D721Med (cell line): Measurements from ENCODE around the gene PPID.
A peak's percentile ranks its signal among the peaks of the same experiment; 100 is the strongest.

Experiments used
- DNase-seq: peaks from one replicate; pipeline ENCODE4 v3.0.0; 2011; ENCODE audit warnings: low spot score; ENCODE audit not compliant: insufficient read length
- FAIRE-seq: peaks from 2 replicates; lab custom pipeline; 2011; peaks lifted over from hg19 to GRCh38; lab: Jason Lieb, UNC
- CTCF ChIP-seq: IDR thresholded peaks from 2 replicates; pipeline ENCODE4 v1.5.1; 2012; ENCODE audit warnings: mild to moderate bottlenecking, control low read depth; ENCODE audit not compliant: insufficient read depth; ENCODE audit errors: missing control alignments

PPID gene

GRCh38 chr4:158722917-158723793, at the start of gene PPID:
TSS of gene PPID (minus strand) at chr4:158723396. CDS start at chr4:158723288, 108 bp downstream.
- FAIRE-seq, result no peak
- no peak for TF ChIP-seq CTCF

GRCh38 chr4:158771776-158772175, 48.6 kb upstream of the PPID start:
- DNase-seq (no peak), FAIRE-seq (no peak)
- TF ChIP-seq CTCF, result no peak

More at GRCh38 chr4:158722917-158723793, at the start of gene PPID:
- peak; percentile 53 for DNase-seq

GRCh38 chr4:158770671-158771070, 47.5 kb upstream of the PPID start:
- no peak for TF ChIP-seq CTCF
- FAIRE-seq (no peak), DNase-seq (no peak)

GRCh38 chr4:158769175-158769921, 46.2 kb upstream of the PPID start:
- FAIRE-seq (no peak), DNase-seq (no peak)
- TF ChIP-seq CTCF, result no peak

- TF ChIP-seq CTCF, result no peak
- peak; percentile 53 for DNase-seq
- no peak for FAIRE-seq
Observed at GRCh38 chr4:158768555-158769174, 45.5 kb upstream of the PPID start, which contains the start of gene FNIP2. TSS of gene FNIP2 (plus strand) at chr4:158769026. CDS start at chr4:158769213, 187 bp downstream.

GRCh38 chr4:158767451-158767850, 44.3 kb upstream of the PPID start:
- FAIRE-seq, result no peak
- DNase-seq, result no peak
- no peak for TF ChIP-seq CTCF
